SJCRH30 (cell line): ENCODE measurements around the gene HUS1. TPM values are rescaled to one million over a fixed set of nuclear protein-coding genes. Genes with fewer than 3 reads are reported as not detected.
"Not testable (repeated sequence)": the region's sequence is repeated elsewhere in the genome, so short reads cannot be mapped to it uniquely, and the experiment has no call there.

ENCODE experiments used
- DNase-seq, 2 experiments: peaks; one replicate each; pipeline ENCODE4 v3.0.0-alpha.2; 2015 to 2020
- H3K27ac ChIP-seq: fragments of 250-450 bp; sonication (Bioruptor Pico); 2 replicates; pipeline ENCODE4 v1.5.1; 2020; ENCODE audit warnings: mild to moderate bottlenecking, moderate library complexity
- H3K27me3 ChIP-seq: fragments of 250-450 bp; sonication (Bioruptor Pico); 2 replicates; pipeline ENCODE4 v1.5.1; 2020; ENCODE audit warnings: mild to moderate bottlenecking, moderate library complexity
- H3K36me3 ChIP-seq: fragments of 250-450 bp; sonication (Bioruptor Pico); 2 replicates; pipeline ENCODE4 v1.5.1; 2020; ENCODE audit warnings: mild to moderate bottlenecking, moderate library complexity
- H3K4me1 ChIP-seq: fragments of 250-450 bp; sonication (Bioruptor Pico); 2 replicates; pipeline ENCODE4 v1.5.1; 2020; ENCODE audit warnings: mild to moderate bottlenecking, moderate library complexity
- H3K4me3 ChIP-seq: fragments of 250-450 bp; sonication (Bioruptor Pico); 2 replicates; pipeline ENCODE4 v1.5.1; 2020; ENCODE audit warnings: mild to moderate bottlenecking, moderate library complexity
- H3K9me3 ChIP-seq: fragments of 250-450 bp; sonication (Bioruptor Pico); replicated peaks from 2 replicates; pipeline ENCODE4 v1.5.1; 2020; ENCODE audit warnings: mild to moderate bottlenecking, moderate library complexity
- total RNA-seq: library from RNA; depleted of rRNA; stranded (reverse); fragments of >200 nt; shearing (Covaris generic); gene quantifications from 2 replicates; pipeline ENCODE4 v1.2.3, GENCODE V29; 2014

HUS1 gene
- total RNA-seq, 1 experiment from 2014 or later, result 38.7 TPM

DNA sequence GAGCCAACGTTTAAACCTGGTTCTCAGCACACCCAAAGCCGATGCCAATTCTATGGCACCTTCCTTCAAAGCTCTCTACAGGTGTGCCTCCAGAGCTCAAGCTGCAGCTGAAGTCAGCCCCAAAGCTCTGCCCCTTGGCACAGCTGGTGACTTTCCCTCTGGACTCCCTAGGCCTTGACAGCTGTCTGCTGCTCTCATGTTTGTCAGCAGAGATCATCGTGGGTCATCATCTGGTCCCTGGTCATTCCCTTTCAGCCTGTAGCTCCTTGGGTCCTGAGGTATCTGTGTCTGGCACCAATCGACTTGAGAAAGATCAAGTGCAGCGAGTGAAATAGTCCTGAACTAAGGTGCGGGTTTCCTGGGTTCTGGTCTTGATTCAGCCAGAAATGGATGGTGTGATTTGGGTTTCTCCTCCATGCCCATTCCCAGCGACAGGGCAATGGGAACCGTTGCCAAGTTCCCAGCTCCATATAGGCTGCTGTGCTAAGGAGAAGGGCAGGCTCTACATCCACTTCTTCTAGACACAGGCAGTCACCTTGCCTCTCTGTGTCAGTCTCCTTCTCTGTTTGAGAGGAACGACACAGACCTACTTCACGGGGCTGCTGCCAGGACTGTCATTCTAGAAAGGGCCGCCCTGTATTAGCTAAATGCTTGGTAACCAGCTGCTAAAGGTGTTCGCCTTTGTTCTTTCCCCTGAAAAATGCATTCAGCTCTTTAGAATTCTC, 34.7 kb downstream of the HUS1 start:
- no peaks in the 10 kb centered on the region for H3K9me3 ChIP-seq
- DNase-seq, result no peak
- peaks cover 19% of the 10 kb centered on the region for H3K4me1 ChIP-seq
- H3K4me3 ChIP-seq, result no peak overlapping the region
- H3K27ac ChIP-seq, result no peak overlapping the region
- H3K27me3 ChIP-seq, result no peaks in the 10 kb centered on the region
- no peaks in the 10 kb centered on the region for H3K36me3 ChIP-seq

DNA sequence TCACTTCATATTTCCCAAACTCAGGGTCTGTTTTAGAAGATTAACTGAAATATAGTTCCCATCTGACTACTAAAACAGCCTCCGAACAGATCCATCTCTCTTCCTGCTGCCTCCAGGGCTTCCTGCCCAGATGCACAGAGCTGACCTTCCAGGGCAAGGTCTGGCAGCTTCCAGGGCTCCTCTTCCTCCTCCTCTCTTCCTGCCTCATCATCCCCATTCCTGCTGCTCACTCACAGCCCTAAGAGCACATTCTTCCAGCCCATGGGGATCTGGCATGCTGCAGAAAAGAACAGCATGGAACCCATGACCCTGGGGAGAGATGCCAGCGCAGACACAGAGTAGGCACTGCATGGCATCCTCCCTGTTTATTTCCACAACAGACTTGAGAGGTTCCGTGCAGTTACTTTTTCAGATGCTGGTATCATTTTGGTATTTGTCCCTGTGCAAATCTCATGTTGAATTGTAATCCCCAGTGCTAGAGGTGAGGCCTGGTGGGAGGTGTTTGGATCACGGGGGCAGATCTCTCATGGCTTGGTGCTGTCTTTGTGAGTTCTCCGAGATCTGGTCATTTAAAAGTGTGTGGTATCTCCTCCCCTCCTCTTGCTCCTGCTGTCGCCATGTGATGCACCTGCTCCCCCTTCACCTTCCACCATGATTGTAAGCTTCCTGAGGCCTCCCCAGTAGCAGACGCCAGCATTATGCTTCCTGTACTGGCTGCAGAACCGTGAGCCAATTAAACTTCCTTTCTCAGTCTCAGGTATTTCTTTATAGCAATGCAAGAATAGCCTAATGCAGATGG, 35.5 kb downstream of the HUS1 start:
- no peak for DNase-seq

DNA sequence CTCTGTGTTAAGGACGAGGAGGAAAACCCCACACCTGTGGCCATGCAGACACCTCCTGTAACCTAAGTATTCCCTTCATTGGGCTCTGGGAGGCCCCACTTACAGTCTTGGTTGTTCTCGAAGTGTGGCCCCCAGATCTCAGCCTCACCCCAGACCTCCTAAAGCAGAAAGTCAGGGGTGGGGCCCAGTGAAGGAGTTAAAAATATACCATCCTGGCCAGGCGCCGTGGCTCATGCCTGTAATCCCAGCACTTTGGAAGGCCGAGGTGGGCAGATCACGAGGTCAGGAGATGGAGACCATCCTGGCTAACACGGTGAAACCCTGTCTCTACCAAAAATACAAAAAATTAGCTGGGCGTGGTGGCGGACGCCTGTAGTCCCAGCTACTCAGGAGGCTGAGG, 36.8 kb downstream of the HUS1 start:
- DNase-seq, result not testable (repeated sequence)

More for the DNA sequence above, 35.5 kb downstream of the HUS1 start:
- H3K9me3 ChIP-seq, result no peaks in the 10 kb centered on the region
- no peaks in the 10 kb centered on the region for H3K27me3 ChIP-seq
- H3K27ac ChIP-seq, result no peak overlapping the region
- no peaks in the 10 kb centered on the region for H3K36me3 ChIP-seq
- H3K4me3 ChIP-seq, result no peak overlapping the region
- peaks cover 19% of the 10 kb centered on the region for H3K4me1 ChIP-seq

DNA sequence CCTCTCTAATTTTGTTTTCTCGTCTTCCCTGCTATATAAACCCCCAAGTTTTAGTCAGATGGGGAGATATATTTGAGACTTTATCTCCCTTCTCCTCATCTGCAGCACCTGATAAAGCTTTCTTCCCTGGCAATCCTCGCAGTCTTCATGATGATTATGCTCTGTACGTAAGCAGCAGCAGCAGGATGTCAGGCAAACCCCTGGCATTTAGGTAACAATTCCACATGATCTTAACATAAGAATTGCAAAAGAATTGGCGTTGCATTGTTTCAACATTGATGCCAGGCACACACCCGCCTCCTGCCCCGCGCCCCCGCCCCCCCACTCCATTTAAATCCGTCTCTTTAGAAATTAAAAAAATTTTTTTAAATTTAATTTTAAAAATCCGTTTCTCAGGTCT, 37.3 kb downstream of the HUS1 start:
- no peak for DNase-seq
- peaks cover 19% of the 10 kb centered on the region for H3K4me1 ChIP-seq
- H3K4me3 ChIP-seq, result no peak overlapping the region
- no peaks in the 10 kb centered on the region for H3K9me3 ChIP-seq
- H3K36me3 ChIP-seq, result no peaks in the 10 kb centered on the region
- H3K27me3 ChIP-seq, result no peaks in the 10 kb centered on the region
- H3K27ac ChIP-seq, result no peak overlapping the region

More for the DNA sequence above, 36.8 kb downstream of the HUS1 start:
- H3K27ac ChIP-seq, H3K4me3 ChIP-seq, H3K27me3 ChIP-seq, H3K36me3 ChIP-seq, H3K9me3 ChIP-seq: not testable (repeated sequence)
- H3K4me1 ChIP-seq, result peaks cover 19% of the 10 kb centered on the region

DNA sequence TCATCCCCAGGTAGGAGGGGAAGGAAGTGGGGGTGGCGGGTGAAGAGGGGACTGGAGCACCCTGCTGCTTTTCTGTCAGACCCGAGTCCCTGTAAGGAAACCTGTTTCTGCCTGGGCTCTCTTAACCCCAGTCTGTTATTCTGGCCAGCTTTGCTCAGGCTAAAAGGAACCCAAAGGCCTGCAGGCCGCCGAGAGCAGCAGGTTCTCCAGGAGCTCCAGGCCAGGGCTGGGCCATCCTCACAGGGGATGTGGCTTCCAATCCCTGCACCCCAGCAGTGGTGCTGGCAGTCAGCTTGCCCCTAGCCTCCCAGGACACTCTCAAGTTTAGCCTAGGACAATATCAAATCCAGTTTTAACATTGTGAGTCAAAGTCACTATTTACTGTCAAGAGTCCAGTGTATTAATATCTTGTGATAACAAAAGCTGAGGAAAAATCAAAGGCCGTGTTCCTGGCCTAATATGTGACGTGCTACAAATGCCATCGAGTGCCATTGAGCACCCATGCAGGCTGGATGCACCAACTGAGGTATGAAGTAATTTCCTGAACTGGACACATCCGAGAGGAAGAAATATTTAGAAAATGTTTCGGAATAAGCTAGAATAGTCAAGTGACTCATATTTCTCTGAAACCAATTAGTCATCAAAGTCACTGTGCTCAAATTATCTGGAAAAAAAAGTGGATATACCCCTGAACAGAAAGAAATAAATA, 38.1 kb downstream of the HUS1 start:
- no peak overlapping the region for H3K4me3 ChIP-seq
- no peaks in the 10 kb centered on the region for H3K36me3 ChIP-seq
- no peaks in the 10 kb centered on the region for H3K9me3 ChIP-seq
- DNase-seq, result no peak
- peak overlapping the region; percentile 24 for H3K27ac ChIP-seq
- no peaks in the 10 kb centered on the region for H3K27me3 ChIP-seq
- peaks cover 19% of the 10 kb centered on the region for H3K4me1 ChIP-seq

DNA sequence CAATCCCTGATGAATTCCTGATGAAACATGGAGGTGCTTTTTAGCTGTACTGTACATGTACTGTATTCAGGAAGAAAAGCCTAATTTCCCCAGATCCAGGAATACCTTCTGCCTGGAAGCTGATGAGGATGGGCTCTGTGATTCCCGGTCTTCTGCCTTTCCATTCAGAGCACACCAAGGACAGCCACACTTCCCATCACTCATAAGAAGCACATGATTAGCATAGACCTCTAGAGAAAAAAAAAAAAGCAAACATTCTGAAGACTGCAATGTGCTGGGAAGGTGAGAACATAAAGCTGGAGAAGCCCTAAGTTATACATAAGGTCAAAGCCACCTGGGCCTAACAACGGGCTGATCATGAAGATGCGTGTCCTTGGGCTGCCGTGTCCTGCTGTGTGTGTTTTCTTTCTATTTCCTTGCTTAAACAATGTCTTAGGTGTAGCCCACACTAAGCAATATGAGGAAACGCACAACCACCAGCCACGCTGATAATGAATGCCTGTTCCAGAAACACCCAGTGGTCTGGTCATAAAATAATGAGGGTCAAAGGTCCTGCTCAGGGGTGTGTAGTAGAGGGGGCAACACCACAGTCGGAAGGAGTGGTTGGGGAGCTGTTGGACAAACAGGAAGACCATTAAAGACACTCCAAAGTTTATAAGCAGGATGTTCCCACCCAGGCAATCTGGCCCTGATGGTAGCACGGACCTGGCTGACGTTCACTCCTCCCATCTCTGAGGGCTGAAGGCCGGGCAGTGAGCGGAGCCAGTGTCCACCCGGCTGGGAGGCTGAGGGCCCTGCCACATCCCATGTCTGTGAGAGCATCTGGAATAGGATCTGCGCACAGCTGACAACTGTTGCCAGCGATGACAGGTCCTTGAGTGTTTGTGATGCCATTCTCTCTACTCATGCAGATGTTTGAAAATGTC, 39.1 kb downstream of the HUS1 start:
- no peaks in the 10 kb centered on the region for H3K36me3 ChIP-seq
- DNase-seq, result peak; percentile 54 to 61
- peaks cover 19% of the 10 kb centered on the region for H3K4me1 ChIP-seq
- no peaks in the 10 kb centered on the region for H3K9me3 ChIP-seq
- H3K27me3 ChIP-seq, result no peaks in the 10 kb centered on the region
- peak overlapping the region; percentile 24 for H3K27ac ChIP-seq
- no peak overlapping the region for H3K4me3 ChIP-seq

DNA sequence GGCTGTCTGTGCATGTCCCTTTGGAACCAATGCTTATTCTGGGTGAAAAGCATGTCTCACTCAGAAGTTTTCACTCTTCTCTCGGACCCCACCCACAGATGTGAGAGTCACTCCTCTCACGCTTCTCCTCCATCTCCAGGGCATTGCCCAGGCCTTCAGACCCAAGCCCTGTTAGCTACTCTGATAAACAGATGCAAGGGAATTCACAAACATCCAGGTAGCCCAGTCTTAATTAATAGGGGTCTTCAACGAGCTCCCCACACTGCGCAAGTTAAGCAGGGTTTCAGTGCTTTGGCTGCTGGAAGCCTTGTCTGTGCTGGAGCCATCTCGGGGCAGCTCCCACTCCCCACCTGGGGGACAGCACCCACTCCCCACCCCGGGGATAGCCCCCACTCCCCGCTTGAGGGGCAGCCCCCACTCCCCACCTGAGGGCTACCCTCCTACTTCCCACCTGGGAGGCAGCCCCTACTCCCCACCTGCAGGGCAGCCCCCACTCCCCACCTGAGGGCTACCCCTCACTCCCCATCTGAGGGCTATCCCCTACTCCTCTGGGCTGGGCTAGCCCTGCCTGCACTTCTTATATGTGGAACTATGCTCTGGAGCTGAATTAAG, 39.9 kb downstream of the HUS1 start:
- Histone ChIP-seq H3K4me3 (no peak overlapping the region), H3K4me1 (peaks cover 19% of the 10 kb centered on the region), H3K9me3 (no peaks in the 10 kb centered on the region), H3K27ac (no peak overlapping the region), H3K27me3 (no peaks in the 10 kb centered on the region), H3K36me3 (no peaks in the 10 kb centered on the region)
- no peak for DNase-seq

DNA sequence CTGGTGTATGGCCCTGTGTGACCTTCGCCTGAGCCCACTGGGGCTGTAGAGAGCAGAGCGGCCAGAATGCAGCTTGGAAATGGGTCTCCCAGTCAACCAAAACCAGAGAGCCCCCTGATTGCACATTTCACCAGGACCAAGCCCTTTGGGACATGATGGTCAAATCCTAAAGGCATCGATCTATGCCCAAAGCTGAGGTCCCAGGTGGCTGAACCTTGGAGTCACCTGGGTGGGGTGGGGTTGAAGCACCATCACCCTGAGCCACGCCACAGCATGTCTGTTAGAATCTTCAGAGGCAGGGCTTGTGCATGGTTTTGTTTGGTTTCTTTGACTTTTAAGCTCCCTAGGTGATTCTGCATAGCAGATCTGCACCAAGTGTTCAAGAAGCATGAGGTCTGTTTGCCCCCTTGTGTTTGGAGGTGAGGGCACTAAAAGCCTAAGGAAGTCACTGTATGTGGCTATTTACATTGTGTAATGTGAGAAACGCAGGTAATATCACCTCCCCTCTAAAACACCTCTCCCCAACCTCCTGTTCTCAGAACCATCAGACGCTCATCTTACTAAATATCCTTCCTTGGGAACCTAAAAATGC, 40.7 kb downstream of the HUS1 start:
- Histone ChIP-seq H3K27me3 (no peaks in the 10 kb centered on the region), H3K4me3 (no peak overlapping the region), H3K27ac (no peak overlapping the region), H3K4me1 (peaks cover 19% of the 10 kb centered on the region), H3K36me3 (no peaks in the 10 kb centered on the region), H3K9me3 (no peaks in the 10 kb centered on the region)
- peak in 1 of 2 experiments; percentile 53 for DNase-seq

DNA sequence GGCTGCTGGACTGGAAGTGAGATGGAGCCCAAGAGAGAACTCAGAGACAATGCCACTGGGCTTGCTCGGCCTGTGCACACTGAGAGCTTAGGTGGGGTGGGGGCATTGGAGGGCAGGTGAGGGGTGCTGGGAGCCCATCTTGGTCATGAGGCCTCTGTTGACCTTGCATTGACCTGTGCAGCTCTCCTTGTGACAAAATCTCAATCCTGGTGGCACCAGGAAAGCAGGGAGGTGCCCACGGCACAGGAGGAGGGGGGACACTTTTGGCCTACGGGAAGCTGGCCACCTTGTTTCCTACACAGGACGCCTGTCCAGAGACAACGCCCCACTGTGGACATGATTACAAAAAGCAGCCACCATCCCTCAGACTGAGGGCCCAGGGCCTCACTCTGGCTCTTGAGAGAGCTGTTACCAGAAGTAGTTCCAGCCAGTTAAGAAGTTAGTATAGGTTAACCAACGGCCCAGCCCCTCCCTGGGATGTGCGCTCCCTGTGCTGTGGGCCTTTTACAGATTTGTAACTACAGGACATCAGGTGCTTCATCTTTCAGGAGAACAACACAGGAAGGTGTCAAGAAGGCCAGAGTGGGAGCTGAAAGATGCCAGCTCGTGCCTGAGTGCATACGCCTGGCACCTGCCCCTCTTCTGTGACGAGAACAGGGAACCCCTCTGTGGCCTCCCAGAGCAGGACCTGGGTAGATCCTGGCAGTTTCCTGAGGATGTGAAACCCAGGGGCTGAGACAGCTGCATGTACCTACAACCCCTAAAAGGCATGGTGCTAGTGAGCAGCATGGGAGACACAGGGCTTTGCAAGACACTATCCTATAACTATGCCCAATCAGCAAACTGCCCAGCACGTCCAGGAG, 41.5 kb downstream of the HUS1 start:
- H3K36me3 ChIP-seq, result no peaks in the 10 kb centered on the region
- H3K27ac ChIP-seq, result no peak overlapping the region
- peaks cover 19% of the 10 kb centered on the region for H3K4me1 ChIP-seq
- DNase-seq, result no peak
- no peak overlapping the region for H3K4me3 ChIP-seq
- no peaks in the 10 kb centered on the region for H3K9me3 ChIP-seq
- H3K27me3 ChIP-seq, result no peaks in the 10 kb centered on the region

DNA sequence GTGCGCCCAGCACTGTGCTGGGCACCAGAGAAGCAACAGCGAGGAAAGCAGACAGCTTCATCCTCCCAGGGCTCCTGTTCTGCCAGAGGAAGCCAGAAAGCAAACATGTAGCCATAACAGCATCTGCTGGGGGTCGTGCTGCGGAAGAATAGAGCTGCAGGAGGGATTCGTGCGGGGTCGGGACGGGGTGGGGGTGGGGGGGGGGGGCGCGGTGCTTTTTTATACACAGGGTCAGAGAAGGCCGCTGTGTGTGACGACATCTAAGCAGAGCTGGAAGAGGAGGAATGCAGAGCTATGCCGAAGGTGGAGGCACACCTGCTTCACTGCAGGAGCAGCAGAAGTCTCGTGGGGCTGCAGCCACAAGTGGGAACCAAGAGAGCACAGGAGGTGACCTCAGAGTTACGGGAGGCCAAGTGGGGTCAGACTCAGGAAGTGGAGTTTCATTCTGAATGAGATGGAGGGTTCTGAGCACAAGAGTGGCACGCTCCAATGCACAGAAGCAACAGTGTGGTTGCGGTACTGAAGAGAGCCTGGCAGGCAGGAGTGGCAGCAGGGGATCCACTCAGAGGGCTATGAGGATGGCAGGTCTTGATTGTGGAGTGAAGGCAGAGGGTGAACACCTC, 42.2 kb downstream of the HUS1 start:
- Histone ChIP-seq H3K9me3 (no peaks in the 10 kb centered on the region), H3K36me3 (no peaks in the 10 kb centered on the region), H3K4me3 (no peak overlapping the region), H3K27me3 (no peaks in the 10 kb centered on the region), H3K4me1 (peaks cover 19% of the 10 kb centered on the region), H3K27ac (no peak overlapping the region)
- DNase-seq, result no peak

DNA sequence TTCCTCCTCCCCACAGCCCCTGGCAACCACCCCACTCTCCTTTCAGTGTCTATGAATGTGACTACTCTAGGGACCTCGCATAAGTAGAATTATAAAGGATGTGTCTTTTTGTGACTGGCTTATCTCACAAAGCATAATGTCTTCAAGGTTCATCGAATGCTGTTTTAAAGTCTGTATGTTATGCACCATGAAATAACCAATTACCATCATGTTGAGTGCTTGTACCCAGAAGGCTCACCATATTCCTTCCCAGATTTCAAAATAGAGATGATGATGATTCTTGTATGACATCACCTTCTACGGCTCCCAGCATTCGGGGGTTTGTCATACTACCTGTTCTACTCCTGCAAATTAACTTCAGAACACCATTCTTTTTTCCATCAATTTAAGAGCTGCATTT, 43.1 kb downstream of the HUS1 start:
- no peak overlapping the region for H3K27ac ChIP-seq
- DNase-seq, result no peak
- no peaks in the 10 kb centered on the region for H3K9me3 ChIP-seq
- H3K4me1 ChIP-seq, result peaks cover 15% of the 10 kb centered on the region
- no peak overlapping the region for H3K4me3 ChIP-seq
- no peaks in the 10 kb centered on the region for H3K36me3 ChIP-seq
- H3K27me3 ChIP-seq, result no peaks in the 10 kb centered on the region

DNA sequence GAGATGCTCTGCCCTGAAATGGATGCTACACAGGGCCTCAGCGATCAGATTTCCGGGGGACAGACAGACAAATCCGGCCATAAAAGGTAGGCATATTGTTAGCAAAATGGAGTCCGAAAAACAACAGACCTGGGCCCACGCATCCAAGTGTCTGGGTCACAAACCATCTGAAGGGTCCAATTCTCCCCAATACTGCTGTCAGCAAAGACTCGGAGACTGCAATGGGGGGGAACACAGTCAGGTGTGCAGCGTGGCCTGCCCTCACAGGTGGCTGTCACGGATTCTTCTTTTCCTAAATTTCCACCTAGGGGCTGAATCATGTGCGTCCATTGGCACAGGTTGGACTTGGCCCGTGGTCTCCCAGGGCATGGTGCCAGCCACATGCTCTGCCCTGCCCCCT, 44.1 kb downstream of the HUS1 start:
- H3K27me3 ChIP-seq, result no peaks in the 10 kb centered on the region
- DNase-seq, result no peak
- no peaks in the 10 kb centered on the region for H3K9me3 ChIP-seq
- H3K4me3 ChIP-seq, result no peak overlapping the region
- no peaks in the 10 kb centered on the region for H3K36me3 ChIP-seq
- no peak overlapping the region for H3K27ac ChIP-seq
- H3K4me1 ChIP-seq, result peaks cover 5% of the 10 kb centered on the region
